Tibial nerve (tissue), 4 donors: ENCODE results near the gene PAQR9. TPM values are rescaled to one million over a fixed set of nuclear protein-coding genes. Genes with fewer than 3 reads are reported as not detected.
A peak's percentile ranks its signal among the peaks of the same experiment; 100 is the strongest.

Source experiments
- DNase-seq, 2 donors: peaks; one replicate each; pipeline ENCODE4 v3.0.0-alpha.2; 2019; ENCODE audit warnings: low spot score in 2 of 2
- H3K27ac ChIP-seq, 4 donors: fragments of 200-600 bp; sonication (generic) in 3 of 4; one replicate each; pipeline ENCODE4 v1.5.1; 2017 to 2019; ENCODE audit warnings: mild to moderate bottlenecking in 1 of 4
- H3K27me3 ChIP-seq, 2 donors: fragments of 200-600 bp; sonication (generic) in 1 of 2; one replicate each; pipeline versions ENCODE4 v1.5.1 to v1.6.0; 2017 to 2019
- H3K36me3 ChIP-seq, 3 donors: fragments of 200-600 bp; sonication (generic); one replicate each; pipeline ENCODE4 v1.5.1; 2018 to 2019
- H3K4me1 ChIP-seq, 4 donors: fragments of 200-600 bp; sonication (generic) in 3 of 4; one replicate each; pipeline ENCODE4 v1.5.1; 2017 to 2019
- H3K4me3 ChIP-seq, 4 donors: fragments of 200-600 bp; sonication (generic) in 3 of 4; one replicate each; pipeline ENCODE4 v1.5.1; 2017 to 2019; ENCODE audit warnings: mild to moderate bottlenecking in 1 of 4, moderate library complexity in 1 of 4
- H3K9me3 ChIP-seq, 4 donors: fragments of 200-600 bp; sonication (generic) in 3 of 4; one replicate each; pipeline ENCODE4 v1.5.1; 2017 to 2019
- EP300 ChIP-seq, 2 donors: sonication (generic); formaldehyde crosslinking; IDR thresholded peaks; one replicate each; pipeline ENCODE4 v1.6.1; 2017; ENCODE audit warnings: antibody characterized with exemption in 2 of 2, mild to moderate bottlenecking in 1 of 2
- POLR2A ChIP-seq, 2 donors: fragments of 450-650 bp; IDR thresholded peaks; one replicate each; pipeline ENCODE4 v1.6.1; 2017; ENCODE audit warnings: antibody characterized with exemption in 2 of 2, mild to moderate bottlenecking in 2 of 2, moderate library complexity in 2 of 2
- WGBS, 2 donors: methylation state at CpG; one replicate each; pipeline ENCODE4 v1.1.5; 2018; 5-methylcytosine and 5-hydroxymethylcytosine counted together
- total RNA-seq, 4 donors: library from RNA; depleted of rRNA; stranded (reverse); fragments of >200 nt; gene quantifications; one replicate each; pipeline ENCODE4 v1.1.0, GENCODE V29; 2016
- TF ChIP-seq, protein P1 (sequence below), 5 experiments: fragments of 200-600 bp in 3 of 5; fragments of 450-650 bp in 2 of 5; sonication (generic) in 3 of 5; IDR thresholded peaks; one replicate each; pipeline ENCODE4 v1.5.1; 2016 to 2019; ENCODE audit warnings: antibody characterized with exemption in 5 of 5, mild to moderate bottlenecking in 3 of 5, moderate library complexity in 2 of 5

Gene PAQR9
- total RNA-seq, 4 donors from 2014 or later = not detected

DNA sequence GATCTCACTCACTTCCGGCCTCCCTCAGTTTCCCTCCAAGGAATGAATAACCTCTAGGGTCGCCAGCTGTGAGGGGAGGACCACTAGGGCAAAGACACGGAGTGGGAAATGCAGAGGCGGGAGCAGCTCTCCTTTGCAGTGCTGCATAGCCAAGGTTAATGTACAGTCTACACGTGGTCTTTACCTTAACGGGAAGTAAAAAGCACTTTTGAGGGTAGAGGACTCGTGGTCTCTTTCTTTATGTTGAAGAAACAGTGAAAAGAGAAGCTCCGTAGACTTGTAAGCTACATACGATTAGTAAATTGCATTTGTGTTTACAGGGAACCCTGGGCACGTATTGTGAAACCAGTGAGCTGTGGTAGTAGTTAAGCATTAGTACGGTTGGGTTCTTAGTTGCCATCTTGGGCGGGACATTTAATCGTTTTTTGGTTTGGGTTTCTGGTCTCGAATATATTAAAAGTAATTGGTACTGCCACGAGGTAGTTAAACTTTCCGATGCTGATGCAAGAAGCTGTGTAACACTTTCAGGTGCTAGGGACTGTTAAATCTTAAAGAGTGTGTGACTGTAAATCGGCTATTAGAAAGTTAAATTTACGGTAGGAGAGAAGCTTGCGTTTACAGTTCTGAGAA is 38.7 kb upstream of the PAQR9 start:
- no peaks in the 10 kb centered on the region for H3K27me3 ChIP-seq
- DNase-seq = no peak
- TF ChIP-seq, protein P1, sequence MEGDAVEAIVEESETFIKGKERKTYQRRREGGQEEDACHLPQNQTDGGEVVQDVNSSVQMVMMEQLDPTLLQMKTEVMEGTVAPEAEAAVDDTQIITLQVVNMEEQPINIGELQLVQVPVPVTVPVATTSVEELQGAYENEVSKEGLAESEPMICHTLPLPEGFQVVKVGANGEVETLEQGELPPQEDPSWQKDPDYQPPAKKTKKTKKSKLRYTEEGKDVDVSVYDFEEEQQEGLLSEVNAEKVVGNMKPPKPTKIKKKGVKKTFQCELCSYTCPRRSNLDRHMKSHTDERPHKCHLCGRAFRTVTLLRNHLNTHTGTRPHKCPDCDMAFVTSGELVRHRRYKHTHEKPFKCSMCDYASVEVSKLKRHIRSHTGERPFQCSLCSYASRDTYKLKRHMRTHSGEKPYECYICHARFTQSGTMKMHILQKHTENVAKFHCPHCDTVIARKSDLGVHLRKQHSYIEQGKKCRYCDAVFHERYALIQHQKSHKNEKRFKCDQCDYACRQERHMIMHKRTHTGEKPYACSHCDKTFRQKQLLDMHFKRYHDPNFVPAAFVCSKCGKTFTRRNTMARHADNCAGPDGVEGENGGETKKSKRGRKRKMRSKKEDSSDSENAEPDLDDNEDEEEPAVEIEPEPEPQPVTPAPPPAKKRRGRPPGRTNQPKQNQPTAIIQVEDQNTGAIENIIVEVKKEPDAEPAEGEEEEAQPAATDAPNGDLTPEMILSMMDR (IDR thresholded peaks at IDR 0.05) = no peak
- no peak for TF ChIP-seq POLR2A (IDR thresholded peaks at IDR 0.05)
- no peak for TF ChIP-seq EP300 (IDR thresholded peaks at IDR 0.05)
- H3K27ac ChIP-seq = peak overlapping the region; percentile 86 to 98 (median 88)
- WGBS, 2 donors = 0 to 1% methylated on average over 19 of the region's 19 CpGs
- peak overlapping the region; percentile 68 to 98 (median 88) for H3K4me3 ChIP-seq
- H3K9me3 ChIP-seq = no peaks in the 10 kb centered on the region
- H3K36me3 ChIP-seq = no peaks in the 10 kb centered on the region
- H3K4me1 ChIP-seq = peaks cover 0 to 65% (median 20%) of the 10 kb centered on the region in 4 donors

DNA sequence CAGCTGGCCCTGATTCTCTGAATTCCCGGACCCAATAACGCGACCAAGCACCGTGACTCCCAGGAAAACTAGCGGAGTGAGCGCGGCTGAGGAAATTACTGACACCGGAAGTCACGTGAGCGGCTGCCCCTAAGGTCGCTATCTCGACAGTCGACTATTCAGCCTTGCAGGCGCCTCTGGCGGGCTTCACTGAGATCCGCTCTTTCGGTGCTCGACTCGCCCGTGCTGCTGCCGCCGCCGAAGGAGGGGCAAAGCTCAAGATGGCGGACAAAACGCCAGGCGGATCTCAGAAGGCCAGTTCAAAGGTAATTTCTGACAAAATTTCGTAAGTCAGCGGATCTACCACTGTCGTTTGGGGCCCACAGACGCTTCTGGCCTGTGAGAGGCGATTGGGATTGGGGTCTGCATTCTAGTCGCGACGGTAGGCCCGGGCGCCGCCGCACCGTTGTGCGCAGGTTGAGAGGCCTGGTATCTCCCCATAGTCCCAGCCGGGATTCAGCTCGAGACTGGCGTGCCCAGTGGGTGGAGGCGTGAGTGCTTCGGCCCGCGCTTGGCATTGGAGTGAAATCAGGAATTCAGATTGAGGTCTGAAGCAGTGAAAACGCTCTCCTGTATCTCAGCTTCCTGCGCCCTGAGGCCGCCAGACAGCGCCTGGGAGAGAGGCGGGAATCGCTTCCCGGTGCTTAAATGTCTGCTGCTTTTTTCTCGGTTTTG is 38.1 kb upstream of the PAQR9 start, which contains the start of gene U2SURP:
Gene U2SURP (plus strand): TSS at position 202 of the 714 bp plus-strand sequence. CDS start 59 bp downstream, at position 261.
- TF ChIP-seq POLR2A (IDR thresholded peaks at IDR 0.05) (peak; percentile 68 to 78), EP300 (IDR thresholded peaks at IDR 0.05) (peak; percentile 63 to 97)
- TF ChIP-seq, protein P1 (IDR thresholded peaks at IDR 0.05) = peak in 4 of 5 experiments; percentile 7 to 60 (median 25)
- H3K9me3 ChIP-seq = no peaks in the 10 kb centered on the region
- peak; percentile 93 to 95 for DNase-seq
- H3K27me3 ChIP-seq = no peaks in the 10 kb centered on the region
- H3K4me3 ChIP-seq = peak within 1 kb of the TSS; percentile 68 to 98 (median 88)
- H3K27ac ChIP-seq = peak within 1 kb of the TSS; percentile 86 to 98 (median 88)
- H3K36me3 ChIP-seq = no peaks in the 10 kb centered on the region
- H3K4me1 ChIP-seq = peaks cover 0 to 59% (median 20%) of the 10 kb centered on the region in 4 donors
- WGBS, 2 donors = 0 to 1% methylated on average over 51 to 55 of the region's 55 CpGs

DNA sequence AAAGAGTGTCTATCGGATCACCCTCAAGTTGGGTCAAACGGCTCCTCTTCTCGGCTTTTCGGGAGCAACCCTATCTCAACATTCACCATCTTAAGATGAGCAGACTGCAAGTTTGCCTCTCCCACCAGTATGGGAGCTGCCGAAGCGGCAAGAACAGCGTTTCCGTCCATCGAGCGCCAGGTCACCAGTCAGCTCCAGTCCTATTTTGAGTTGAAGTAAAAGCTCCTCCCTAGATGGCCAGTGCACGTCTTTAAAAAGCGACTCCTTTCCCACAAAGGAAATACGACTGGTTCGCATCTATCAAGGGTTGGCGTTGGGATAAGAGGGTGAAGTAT is 37.5 kb upstream of the PAQR9 start:
- Histone ChIP-seq H3K4me1 (peaks cover 0 to 53% (median 20%) of the 10 kb centered on the region in 4 donors), H3K36me3 (no peaks in the 10 kb centered on the region), H3K27me3 (no peaks in the 10 kb centered on the region), H3K4me3 (peak overlapping the region; percentile 68 to 98 (median 88)), H3K27ac (peak overlapping the region; percentile 64 to 98 (median 86)), H3K9me3 (no peaks in the 10 kb centered on the region)
- WGBS, 2 donors = 0 to 1% methylated on average over 15 of the region's 15 CpGs
- DNase-seq = peak in 1 of 2 donors; percentile 17
- TF ChIP-seq, protein P1 (IDR thresholded peaks at IDR 0.05) = no peak
- TF ChIP-seq EP300 (IDR thresholded peaks at IDR 0.05) (no peak), POLR2A (IDR thresholded peaks at IDR 0.05) (no peak)

DNA sequence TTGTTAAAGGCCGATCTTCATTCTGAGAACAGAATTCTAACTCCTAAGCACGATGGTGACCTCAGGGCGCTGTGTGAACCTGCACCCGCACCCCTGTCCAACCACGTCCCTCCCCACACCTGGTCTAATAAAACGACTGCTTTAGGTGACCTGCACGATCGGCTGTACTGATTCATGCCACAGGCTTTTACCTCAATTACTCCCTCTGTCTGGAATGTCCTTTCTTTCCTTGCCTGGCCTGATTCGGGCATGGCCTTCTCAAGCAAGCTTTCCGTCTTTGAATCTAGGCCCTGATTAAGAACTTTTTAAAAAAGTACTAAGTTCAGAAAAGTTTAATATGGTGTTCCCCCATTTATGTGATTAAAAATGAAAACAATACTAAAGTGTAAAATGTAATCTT is 37.1 kb upstream of the PAQR9 start:
- Histone ChIP-seq H3K36me3 (no peaks in the 10 kb centered on the region), H3K4me3 (peak overlapping the region; percentile 68 to 98 (median 88)), H3K27ac (peak overlapping the region; percentile 64 to 98 (median 86)), H3K4me1 (peaks cover 0 to 49% (median 20%) of the 10 kb centered on the region in 4 donors), H3K9me3 (no peaks in the 10 kb centered on the region), H3K27me3 (no peaks in the 10 kb centered on the region)
- DNase-seq = no peak
- 20 to 21% methylated on average over 10 of the region's 10 CpGs for WGBS, 2 donors
- TF ChIP-seq EP300 (IDR thresholded peaks at IDR 0.05) = no peak

DNA sequence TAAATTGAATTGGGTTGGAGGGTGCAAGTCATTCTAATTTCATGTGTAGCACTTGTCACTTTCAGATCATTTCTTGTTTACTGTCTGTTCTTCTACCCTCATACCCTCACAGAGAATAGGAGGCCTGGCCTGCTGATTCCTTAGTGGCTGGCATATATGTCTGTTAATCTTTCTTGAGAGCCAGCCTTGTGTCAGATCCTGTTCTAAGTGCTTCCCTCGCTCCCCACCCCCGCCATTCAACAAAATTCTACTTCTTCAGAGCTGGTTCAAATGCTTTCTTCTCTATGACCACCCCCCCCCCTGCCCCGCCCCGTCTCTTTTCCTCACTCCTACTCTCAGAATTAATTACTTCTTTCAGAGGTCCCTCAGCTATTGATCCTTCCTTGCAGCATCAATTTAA is 36.4 kb upstream of the PAQR9 start:
- TF ChIP-seq EP300 (IDR thresholded peaks at IDR 0.05) (no peak), POLR2A (IDR thresholded peaks at IDR 0.05) (no peak)
- TF ChIP-seq, protein P1 (IDR thresholded peaks at IDR 0.05) = no peak
- H3K4me1 ChIP-seq = peaks cover 0 to 42% (median 20%) of the 10 kb centered on the region in 4 donors
- no peaks in the 10 kb centered on the region for H3K27me3 ChIP-seq
- peak overlapping the region in 2 of 4 donors; percentile 86 to 98 for H3K27ac ChIP-seq
- DNase-seq = no peak
- 62 to 68% methylated on average over 4 of the region's 4 CpGs for WGBS, 2 donors
- no peaks in the 10 kb centered on the region for H3K9me3 ChIP-seq
- no peaks in the 10 kb centered on the region for H3K36me3 ChIP-seq
- H3K4me3 ChIP-seq = peak overlapping the region in 2 of 4 donors; percentile 68 to 98
